22Rv1 (cell line): ENCODE results near the gene GPR62.

Experiments
- CTCF ChIP-seq: fragments of 450-650 bp; IDR thresholded peaks from 2 replicates; pipeline ENCODE4 v1.5.1; 2017; ENCODE audit warnings: mild to moderate bottlenecking
- ZFX ChIP-seq: fragments of 450-650 bp; IDR thresholded peaks from 2 replicates; pipeline ENCODE4 v1.6.1; 2017; ENCODE audit warnings: antibody characterized with exemption, borderline replicate concordance

- TF ChIP-seq CTCF, result no peak
- no peak for TF ChIP-seq ZFX
Measured at GRCh38 chr3:51987568-51987967, 32.4 kb downstream of the GPR62 start.
